ENCODE data around the gene FAM187B.
"Not testable (repeated sequence)": the region's sequence is repeated elsewhere in the genome, so short reads cannot be mapped to it uniquely, and the experiment has no call there.

The FAM187B gene

GRCh38 chr19:35211545-35212230 lies 16.9 kb downstream of the FAM187B start:
- no peak for DNase-seq

GRCh38 chr19:35209646-35210045 lies 18.9 kb downstream of the FAM187B start:
- DNase-seq = no peak

- no peak for DNase-seq
These were observed 20.4 kb downstream of the FAM187B start for GRCh38 chr19:35208121-35208520.

GRCh38 chr19:35207391-35207871 lies 21.1 kb downstream of the FAM187B start:
- DNase-seq = no peak

- no peak for DNase-seq
These were observed 21.7 kb downstream of the FAM187B start for GRCh38 chr19:35206855-35207254.

GRCh38 chr19:35206379-35206778 lies 22.2 kb downstream of the FAM187B start:
- DNase-seq = no peak

- no peak for DNase-seq
These were observed 22.7 kb downstream of the FAM187B start for GRCh38 chr19:35205733-35206323.

GRCh38 chr19:35204799-35205732 lies 23.5 kb downstream of the FAM187B start:
- no peak for DNase-seq

- DNase-seq = no peak
These were observed 25.5 kb downstream of the FAM187B start for GRCh38 chr19:35202722-35203688.

GRCh38 chr19:35199481-35199880 lies 29.1 kb downstream of the FAM187B start:
- DNase-seq = no peak

- not testable (repeated sequence) for DNase-seq
These were observed 31.7 kb downstream of the FAM187B start for GRCh38 chr19:35196861-35197260.

- no peak for DNase-seq
These were observed 32.7 kb downstream of the FAM187B start for GRCh38 chr19:35195830-35196229.

- no peak for DNase-seq
These were observed 34.2 kb downstream of the FAM187B start for GRCh38 chr19:35194012-35194984.

GRCh38 chr19:35184884-35185283 lies 43.7 kb downstream of the FAM187B start:
- no peak for DNase-seq

GRCh38 chr19:35184267-35184666 lies 44.3 kb downstream of the FAM187B start:
- no peak for DNase-seq

GRCh38 chr19:35181387-35181786 lies 47.2 kb downstream of the FAM187B start:
- no peak for DNase-seq

GRCh38 chr19:35179830-35180229 lies 48.7 kb downstream of the FAM187B start:
- DNase-seq = no peak

- no peak for DNase-seq
These were observed 49.8 kb downstream of the FAM187B start for GRCh38 chr19:35178701-35179100.

GRCh38 chr19:35177377-35178274 lies 50.9 kb downstream of the FAM187B start:
- no peak for DNase-seq

- DNase-seq = no peak
These were observed 52.4 kb downstream of the FAM187B start for GRCh38 chr19:35176181-35176570.

Data from EL (cell line).